Measurements from ENCODE around the gene MYO1E.

GRCh38 chr15:59191855-59192237 is 180.8 kb downstream of the MYO1E start:
- TF ChIP-seq CTCF (conservative IDR thresholded peaks at IDR 0.05; ENCODE audit: low read depth, low read length) (no peak), POLR2A (IDR thresholded peaks at IDR 0.05; ENCODE audit: low read depth, low read length) (no peak), SMC3 (IDR thresholded peaks at IDR 0.05; ENCODE audit: low read depth, low read length) (no peak), RAD21 (IDR thresholded peaks at IDR 0.05; ENCODE audit: low read length) (no peak), BHLHE40 (IDR thresholded peaks at IDR 0.05; ENCODE audit: low read depth, low read length) (peak; percentile 7; the same call in 1 of the 2 replicates), RCOR1 (IDR thresholded peaks at IDR 0.05; ENCODE audit: insufficient replicate concordance, low read length) (peak; percentile 60), CEBPB (IDR thresholded peaks at IDR 0.05; ENCODE audit: low read depth, low read length) (peak; percentile 97), USF2 (IDR thresholded peaks at IDR 0.05; ENCODE audit: low read depth, low read length) (no peak), RFX5 (IDR thresholded peaks at IDR 0.05; ENCODE audit: low read depth, low read length) (0 out of 2 replicates have a peak, but pooled peaks have one; percentile 43), CHD1 (IDR thresholded peaks at IDR 0.05; ENCODE audit: low read depth, low read length) (no peak)

All from IMR-90 (cell line).